NCI-H748 (cell line): Measurements from ENCODE around the gene TNS1.

Experiments
- DNase-seq: peaks from one replicate; lab custom pipeline; 2025; ENCODE audit not compliant: unreplicated experiment; lab: John Stamatoyannopoulos, UW

Gene TNS1

GRCh38 chr2:217803653-217803960, 199.2 kb downstream of the TNS1 start:
- DNase-seq = no peak

- DNase-seq = no peak
These were observed 199.7 kb downstream of the TNS1 start for GRCh38 chr2:217802876-217803652.

GRCh38 chr2:217802266-217802665, 200.5 kb downstream of the TNS1 start:
- no peak for DNase-seq

GRCh38 chr2:217801711-217802110, 201.1 kb downstream of the TNS1 start:
- no peak for DNase-seq

GRCh38 chr2:217801115-217801531, 201.7 kb downstream of the TNS1 start:
- DNase-seq = no peak

GRCh38 chr2:217800433-217801114, 202.2 kb downstream of the TNS1 start:
- DNase-seq = no peak

- DNase-seq = no peak
These were observed 203.0 kb downstream of the TNS1 start for GRCh38 chr2:217799563-217800432.

GRCh38 chr2:217798743-217799562, 203.8 kb downstream of the TNS1 start:
- no peak for DNase-seq

GRCh38 chr2:217798191-217798590, 204.6 kb downstream of the TNS1 start:
- no peak for DNase-seq

GRCh38 chr2:217797661-217798069, 205.1 kb downstream of the TNS1 start:
- DNase-seq = peak; percentile 71

GRCh38 chr2:217797165-217797564, 205.6 kb downstream of the TNS1 start:
- no peak for DNase-seq

GRCh38 chr2:217795706-217796465, 206.9 kb downstream of the TNS1 start:
- no peak for DNase-seq

GRCh38 chr2:217795067-217795466, 207.7 kb downstream of the TNS1 start:
- no peak for DNase-seq

- no peak for DNase-seq
These were observed 208.4 kb downstream of the TNS1 start for GRCh38 chr2:217794133-217794986.

- DNase-seq = no peak
These were observed 209.1 kb downstream of the TNS1 start for GRCh38 chr2:217793566-217794132.

GRCh38 chr2:217792626-217793527, 209.9 kb downstream of the TNS1 start:
- DNase-seq = no peak

- DNase-seq = no peak
These were observed 211.2 kb downstream of the TNS1 start for GRCh38 chr2:217791551-217791950.
